Muscle of back (tissue), 11 donors: ENCODE data around the gene VIPAS39. TPM values are rescaled to one million over a fixed set of nuclear protein-coding genes. Genes with fewer than 3 reads are reported as not detected.

Source experiments
- DNase-seq, 3 donors: peaks; one replicate each; pipeline versions ENCODE4 v3.0.0 to v3.0.0-alpha.2; 2013
- polyA plus RNA-seq, 10 donors: library from polyadenylated mRNA; unstranded; fragments of 120-200 nt; gene quantifications; one replicate each; pipeline ENCODE4 v1.2.1, GENCODE V29; 2013; ENCODE audit not compliant: insufficient read length in 10 of 10

Gene VIPAS39
- polyA plus RNA-seq, 10 donors = 18.2 to 27.9 (median 22.3) TPM

- DNase-seq = peak in 2 of 3 donors; percentile 1 to 11
Measured at GRCh38 chr14:77406718-77407117, 50.7 kb downstream of the VIPAS39 start.

GRCh38 chr14:77406086-77406485 lies 51.3 kb downstream of the VIPAS39 start:
- no peak for DNase-seq

- no peak for DNase-seq
Measured at GRCh38 chr14:77403768-77404167, 53.6 kb downstream of the VIPAS39 start.

- no peak for DNase-seq
Measured at GRCh38 chr14:77400216-77400615, 57.2 kb downstream of the VIPAS39 start.

- DNase-seq = no peak
Measured at GRCh38 chr14:77390188-77390587, 67.2 kb downstream of the VIPAS39 start.

- no peak for DNase-seq
Measured at GRCh38 chr14:77378701-77379100, 78.7 kb downstream of the VIPAS39 start.

GRCh38 chr14:77377502-77377844 lies 79.9 kb downstream of the VIPAS39 start:
- DNase-seq = no peak

- peak; percentile 76 to 97 (median 89) for DNase-seq
Measured at GRCh38 chr14:77376771-77377501, 80.5 kb downstream of the VIPAS39 start, which contains the start of the genes SAMD15 and TMED8. Gene SAMD15, plus strand, starts transcription at chr14:77377379. Its CDS starts 40 bp downstream, at chr14:77377419. Gene TMED8, minus strand, starts transcription at chr14:77377094. Its CDS starts 41 bp downstream, at chr14:77377053.

Other genes starting within 250 kb of the VIPAS39 start
- not detected for gene NGB, start 186.4 kb downstream of the VIPAS39 start, polyA plus RNA-seq
- gene POMT2, start 136.7 kb downstream of the VIPAS39 start, polyA plus RNA-seq = 10 to 100 TPM; 15.3 to 34.0 (median 28.2) TPM
- gene GSTZ1, start 136.6 kb downstream of the VIPAS39 start, polyA plus RNA-seq = 10 to 100 TPM; 16.9 to 27.7 (median 21.5) TPM
- gene TMED8, start 80.5 kb downstream of the VIPAS39 start, polyA plus RNA-seq = 1 to 10 TPM; 4.2 to 8.1 (median 6.2) TPM
- under 1 TPM; 0.09 to 0.75 (median 0.51) TPM for gene SAMD15, start 80.2 kb downstream of the VIPAS39 start, polyA plus RNA-seq
- gene NOXRED1, start 34.1 kb downstream of the VIPAS39 start, polyA plus RNA-seq = under 1 TPM; 0.11 to 0.68 (median 0.29) TPM
- gene AHSA1, start 492 bp upstream of the VIPAS39 start, polyA plus RNA-seq = 100 to 1,000 TPM; 109 to 155 (median 131) TPM
- gene ISM2, start 41.2 kb upstream of the VIPAS39 start, polyA plus RNA-seq = 1 to 10 TPM in 1 of 10 donors, under 1 TPM in 7, not detected in 2; 0.09 to 1.4 (median 0.15) TPM
- 10 to 100 TPM; 13.9 to 21.8 (median 19.5) TPM for gene SPTLC2, start 159.0 kb upstream of the VIPAS39 start, polyA plus RNA-seq